Activated T-cell treated with anti-CD3 and anti-CD28 coated beads, Interleukin-2, amount 50 U/mL, for 72 hours (primary cell): ENCODE data around the gene EDAR. TPM values are rescaled to one million over a fixed set of nuclear protein-coding genes. Genes with fewer than 3 reads are reported as not detected.
A peak's percentile ranks its signal among the peaks of the same experiment; 100 is the strongest.

Source experiments
- ATAC-seq, 2 donors: fragments of 150-1000 bp; cut with Tn5 transposase; replicated peaks in 1 of 2; 2 replicates each; pipeline ENCODE4 v1.10.0; 2021; ENCODE audit warnings: moderate library complexity in 2 of 2, mild to moderate bottlenecking in 1 of 2
- DNase-seq, 2 donors: peaks; one replicate each; pipeline ENCODE4 v3.0.0; 2021 to 2022; ENCODE audit warnings: mixed read lengths in 1 of 2
- H3K27ac Mint-ChIP-seq: one replicate; pipeline ENCODE4 v1.8.0; 2022; ENCODE audit warnings: mild to moderate bottlenecking, moderate library complexity, mixed read lengths
- H3K27me3 Mint-ChIP-seq: one replicate; pipeline ENCODE4 v1.8.0; 2022; ENCODE audit warnings: low read depth, mixed read lengths
- H3K36me3 Mint-ChIP-seq, 2 donors: one replicate each; pipeline ENCODE4 v1.8.0; 2022; ENCODE audit warnings: mixed read lengths in 2 of 2, mild to moderate bottlenecking in 1 of 2; ENCODE audit not compliant: insufficient read depth in 2 of 2
- H3K4me1 Mint-ChIP-seq: one replicate; pipeline ENCODE4 v1.8.0; 2022; ENCODE audit warnings: low read depth, mixed read lengths
- H3K4me3 Mint-ChIP-seq, 2 donors: one replicate each; pipeline ENCODE4 v1.8.0; 2022; ENCODE audit warnings: mild to moderate bottlenecking in 2 of 2, mixed read lengths in 2 of 2, moderate library complexity in 2 of 2
- H3K9me3 Mint-ChIP-seq, 2 donors: one replicate each; pipeline ENCODE4 v1.8.0; 2022; ENCODE audit warnings: mixed read lengths in 2 of 2
- total RNA-seq, 2 donors: library from RNA; stranded (reverse); gene quantifications; one replicate each; pipeline ENCODE4 v1.2.3, GENCODE V29; 2022

Gene EDAR
- total RNA-seq, 2 donors from 2014 or later = 0.28 to 1.4 TPM

- Mint-ChIP-seq H3K4me3 (no peak overlapping the region), H3K9me3 (peaks cover 12 to 13% of the 10 kb centered on the region in 2 donors), H3K27ac (no peak overlapping the region), H3K36me3 (peaks cover 26 to 38% of the 10 kb centered on the region in 2 donors), H3K4me1 (peaks cover 14% of the 10 kb centered on the region), H3K27me3 (no peaks in the 10 kb centered on the region)
- no peak for DNase-seq
- ATAC-seq = no peak
Measured at GRCh38 chr2:108894766-108895165, 94.3 kb downstream of the EDAR start.

- Mint-ChIP-seq H3K27ac (no peak overlapping the region), H3K27me3 (no peaks in the 10 kb centered on the region), H3K4me1 (peaks cover 3% of the 10 kb centered on the region), H3K36me3 (peaks cover 32 to 36% of the 10 kb centered on the region in 2 donors), H3K9me3 (peaks cover 16 to 23% of the 10 kb centered on the region in 2 donors), H3K4me3 (no peak overlapping the region)
- no peak for ATAC-seq
- no peak for DNase-seq
Measured at GRCh38 chr2:108893277-108893676, 95.7 kb downstream of the EDAR start.

- no peak overlapping the region for H3K4me3 Mint-ChIP-seq
- peaks cover 22 to 27% of the 10 kb centered on the region in 2 donors for H3K36me3 Mint-ChIP-seq
- ATAC-seq (no peak), DNase-seq (no peak)
- H3K4me1 Mint-ChIP-seq = no peaks in the 10 kb centered on the region
- H3K27ac Mint-ChIP-seq = no peak overlapping the region
- peaks cover 17 to 29% of the 10 kb centered on the region in 2 donors for H3K9me3 Mint-ChIP-seq
- no peaks in the 10 kb centered on the region for H3K27me3 Mint-ChIP-seq
Measured at GRCh38 chr2:108889907-108890306, 99.1 kb downstream of the EDAR start.

GRCh38 chr2:108884619-108885018 lies 104.4 kb downstream of the EDAR start:
- H3K27ac Mint-ChIP-seq = no peak overlapping the region
- DNase-seq = no peak
- peaks cover 9 to 14% of the 10 kb centered on the region in 2 donors for H3K36me3 Mint-ChIP-seq
- H3K4me1 Mint-ChIP-seq = no peaks in the 10 kb centered on the region
- H3K27me3 Mint-ChIP-seq = no peaks in the 10 kb centered on the region
- H3K4me3 Mint-ChIP-seq = no peak overlapping the region
- H3K9me3 Mint-ChIP-seq = peaks cover 6 to 18% of the 10 kb centered on the region in 2 donors
- no peak for ATAC-seq

- DNase-seq (no peak), ATAC-seq (no peak)
- no peaks in the 10 kb centered on the region for H3K27me3 Mint-ChIP-seq
- H3K4me1 Mint-ChIP-seq = no peaks in the 10 kb centered on the region
- no peak overlapping the region for H3K4me3 Mint-ChIP-seq
- peaks cover 3% of the 10 kb centered on the region in 2 donors for H3K9me3 Mint-ChIP-seq
- H3K27ac Mint-ChIP-seq = no peak overlapping the region
- peaks cover 2 to 22% of the 10 kb centered on the region in 2 donors for H3K36me3 Mint-ChIP-seq
Measured at GRCh38 chr2:108878276-108878675, 110.7 kb downstream of the EDAR start.

GRCh38 chr2:108877506-108877905 lies 111.5 kb downstream of the EDAR start:
- H3K27me3 Mint-ChIP-seq = no peaks in the 10 kb centered on the region
- H3K4me3 Mint-ChIP-seq = no peak overlapping the region
- H3K27ac Mint-ChIP-seq = no peak overlapping the region
- H3K36me3 Mint-ChIP-seq = peaks cover 2 to 22% of the 10 kb centered on the region in 2 donors
- ATAC-seq (no peak), DNase-seq (no peak)
- H3K4me1 Mint-ChIP-seq = no peaks in the 10 kb centered on the region
- H3K9me3 Mint-ChIP-seq = peaks cover under 1 to 3% of the 10 kb centered on the region in 2 donors

DNA sequence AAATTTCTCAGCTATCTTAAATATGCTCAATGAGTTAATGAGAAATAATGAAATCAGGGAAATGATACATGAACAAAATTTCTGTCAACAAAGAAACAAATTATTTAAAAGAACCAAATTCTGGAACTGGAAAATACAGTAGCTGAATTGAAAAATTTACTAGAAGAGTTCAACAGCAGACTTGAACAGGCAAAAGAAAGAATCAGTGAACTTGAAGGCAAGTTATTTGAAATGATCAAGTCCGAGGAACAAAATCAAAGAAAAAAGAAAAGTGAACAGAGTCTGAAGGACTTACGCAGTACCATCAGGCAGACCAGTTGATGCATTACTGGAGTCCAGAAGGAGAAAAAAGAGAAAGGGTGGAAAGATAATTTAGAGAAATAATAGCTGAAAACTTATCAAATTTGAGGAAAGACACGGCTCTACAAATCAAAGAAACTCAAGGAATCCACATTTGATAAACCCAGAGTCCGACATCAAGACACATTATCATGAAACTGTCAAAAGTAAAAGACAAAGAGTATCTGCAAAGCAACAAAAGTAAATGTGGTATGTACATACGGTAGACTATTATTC lies 118.9 kb downstream of the EDAR start:
- no peak for ATAC-seq
- H3K36me3 Mint-ChIP-seq = peaks cover 23 to 28% of the 10 kb centered on the region in 2 donors
- no peak overlapping the region for H3K27ac Mint-ChIP-seq
- no peak for DNase-seq
- H3K4me3 Mint-ChIP-seq = no peak overlapping the region
- no peaks in the 10 kb centered on the region for H3K27me3 Mint-ChIP-seq
- peaks cover 12 to 13% of the 10 kb centered on the region in 2 donors for H3K9me3 Mint-ChIP-seq
- no peaks in the 10 kb centered on the region for H3K4me1 Mint-ChIP-seq

GRCh38 chr2:108869542-108869941 lies 119.5 kb downstream of the EDAR start:
- Mint-ChIP-seq H3K27me3 (no peaks in the 10 kb centered on the region), H3K4me3 (no peak overlapping the region), H3K9me3 (peaks cover 12 to 13% of the 10 kb centered on the region in 2 donors), H3K4me1 (no peaks in the 10 kb centered on the region), H3K36me3 (peaks cover 23 to 28% of the 10 kb centered on the region in 2 donors), H3K27ac (no peak overlapping the region)
- no peak for ATAC-seq
- DNase-seq = no peak

DNA sequence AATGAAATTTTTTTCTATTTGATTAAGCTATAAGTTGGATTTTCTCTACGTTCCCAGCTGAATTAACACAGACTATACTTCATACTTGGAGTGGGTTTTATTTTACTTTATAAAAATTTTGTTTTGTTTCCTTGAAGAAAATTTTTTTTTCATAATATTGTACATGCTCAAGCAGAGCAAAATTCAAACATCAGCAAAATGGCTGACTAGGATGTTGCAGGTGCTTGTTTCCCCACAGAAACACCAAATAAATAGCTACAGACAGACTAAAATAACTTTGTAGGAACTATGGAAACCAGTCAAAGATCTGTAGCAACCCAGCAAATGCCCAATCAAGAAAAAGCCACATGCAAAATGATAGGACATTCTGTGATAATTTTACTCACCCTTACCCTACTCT lies 120.1 kb downstream of the EDAR start:
- H3K9me3 Mint-ChIP-seq = peaks cover 12 to 13% of the 10 kb centered on the region in 2 donors

DNA sequence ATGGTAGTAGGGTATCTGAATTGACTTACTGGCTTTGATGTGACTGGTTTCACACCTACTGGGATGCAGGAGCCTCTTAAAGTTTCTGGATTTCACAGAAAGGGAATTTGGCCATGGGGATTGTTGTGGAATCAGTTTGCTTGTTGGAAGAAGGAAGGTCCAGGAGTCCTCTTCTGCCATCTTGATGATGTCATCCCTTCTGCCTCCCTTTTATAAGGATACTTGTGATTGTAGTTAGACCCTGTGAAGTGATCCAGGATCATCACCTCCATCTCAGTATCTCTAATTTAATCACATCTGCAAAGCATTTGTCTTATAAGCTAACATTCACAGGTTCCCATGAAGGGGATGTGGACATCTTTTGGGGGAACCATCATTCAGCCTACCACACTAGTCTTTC lies 123.0 kb downstream of the EDAR start:
- no peak overlapping the region for H3K27ac Mint-ChIP-seq
- peaks cover 19 to 24% of the 10 kb centered on the region in 2 donors for H3K36me3 Mint-ChIP-seq

More for the DNA sequence above, 120.1 kb downstream of the EDAR start:
- DNase-seq = no peak
- no peaks in the 10 kb centered on the region for H3K27me3 Mint-ChIP-seq
- H3K36me3 Mint-ChIP-seq = peaks cover 23 to 28% of the 10 kb centered on the region in 2 donors
- ATAC-seq = no peak
- no peaks in the 10 kb centered on the region for H3K4me1 Mint-ChIP-seq
- no peak overlapping the region for H3K4me3 Mint-ChIP-seq
- no peak overlapping the region for H3K27ac Mint-ChIP-seq

GRCh38 chr2:108858894-108859293 lies 130.1 kb downstream of the EDAR start:
- H3K36me3 Mint-ChIP-seq = peaks cover 0 to 4% of the 10 kb centered on the region in 2 donors
- DNase-seq = no peak
- H3K27me3 Mint-ChIP-seq = no peaks in the 10 kb centered on the region
- no peak for ATAC-seq
- H3K9me3 Mint-ChIP-seq = no peaks in the 10 kb centered on the region
- H3K4me1 Mint-ChIP-seq = no peaks in the 10 kb centered on the region
- H3K4me3 Mint-ChIP-seq = no peak overlapping the region
- peak overlapping the region; percentile 32 for H3K27ac Mint-ChIP-seq

More for the DNA sequence above, 123.0 kb downstream of the EDAR start:
- DNase-seq = no peak
- Mint-ChIP-seq H3K4me3 (no peak overlapping the region), H3K27me3 (no peaks in the 10 kb centered on the region), H3K4me1 (no peaks in the 10 kb centered on the region), H3K9me3 (peaks cover 12 to 13% of the 10 kb centered on the region in 2 donors)
- no peak for ATAC-seq

DNA sequence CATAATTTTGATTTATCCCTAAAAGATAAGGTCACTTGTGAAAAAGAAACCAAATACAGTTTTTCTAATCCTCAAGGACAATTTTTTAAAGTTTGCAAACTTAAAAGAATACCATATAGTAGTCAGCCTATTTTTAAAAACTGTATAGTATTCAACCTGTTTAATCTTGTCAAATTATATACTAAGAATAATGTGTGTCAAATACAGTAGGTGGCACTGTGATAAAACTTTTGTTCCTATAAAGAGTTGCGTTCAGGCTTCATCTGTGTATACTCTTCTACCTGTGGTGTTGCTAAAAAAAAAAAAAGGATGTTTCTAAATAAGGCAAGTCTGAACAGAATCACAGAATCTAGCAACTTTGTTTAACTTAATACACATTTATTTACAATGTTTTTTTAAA lies 133.8 kb downstream of the EDAR start:
- Mint-ChIP-seq H3K27me3 (no peaks in the 10 kb centered on the region), H3K4me1 (no peaks in the 10 kb centered on the region), H3K27ac (no peak overlapping the region), H3K9me3 (no peaks in the 10 kb centered on the region), H3K36me3 (peaks cover 0 to 1% of the 10 kb centered on the region in 2 donors), H3K4me3 (no peak overlapping the region)
- DNase-seq = no peak
- ATAC-seq = peak in 1 of 2 donors; percentile 58

- Mint-ChIP-seq H3K4me3 (no peak overlapping the region), H3K36me3 (peaks cover 0 to 1% of the 10 kb centered on the region in 2 donors), H3K9me3 (no peaks in the 10 kb centered on the region), H3K27ac (no peak overlapping the region), H3K4me1 (no peaks in the 10 kb centered on the region), H3K27me3 (no peaks in the 10 kb centered on the region)
- ATAC-seq = no peak
- no peak for DNase-seq
Measured at GRCh38 chr2:108854484-108854883, 134.5 kb downstream of the EDAR start.

DNA sequence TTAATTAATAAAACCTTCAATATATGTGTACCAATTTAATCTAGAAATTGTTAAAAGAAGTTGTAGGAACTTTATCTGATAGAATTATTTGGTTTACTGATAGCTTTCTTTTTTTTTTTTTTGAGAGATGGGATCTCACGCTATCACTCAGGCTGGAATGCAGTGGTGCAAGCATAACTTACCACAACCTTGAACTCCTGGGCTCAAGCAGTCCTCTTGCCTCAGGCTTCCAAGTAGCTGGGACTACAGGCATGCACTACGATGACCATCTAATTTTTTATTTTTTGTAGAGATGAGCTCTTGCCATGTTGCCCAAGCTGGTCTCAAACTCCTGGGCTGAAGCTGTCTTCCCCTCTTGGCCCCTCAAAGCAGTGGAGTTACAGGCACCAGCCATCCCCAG lies 135.6 kb downstream of the EDAR start:
- DNase-seq (no peak), ATAC-seq (no peak)
- Mint-ChIP-seq H3K4me1 (no peaks in the 10 kb centered on the region), H3K36me3 (peaks cover 0 to 1% of the 10 kb centered on the region in 2 donors), H3K4me3 (no peak overlapping the region), H3K27ac (no peak overlapping the region), H3K9me3 (no peaks in the 10 kb centered on the region), H3K27me3 (no peaks in the 10 kb centered on the region)
